22Rv1 (cell line): ENCODE measurements around the gene ASIC3.

Experiments
- ZFX ChIP-seq: fragments of 450-650 bp; IDR thresholded peaks from 2 replicates; pipeline ENCODE4 v1.6.1; 2017; ENCODE audit warnings: antibody characterized with exemption, borderline replicate concordance
- TF ChIP-seq, protein P1 (sequence below): fragments of 450-650 bp; IDR thresholded peaks from 2 replicates; pipeline ENCODE4 v1.5.1; 2017; ENCODE audit warnings: mild to moderate bottlenecking

DNA sequence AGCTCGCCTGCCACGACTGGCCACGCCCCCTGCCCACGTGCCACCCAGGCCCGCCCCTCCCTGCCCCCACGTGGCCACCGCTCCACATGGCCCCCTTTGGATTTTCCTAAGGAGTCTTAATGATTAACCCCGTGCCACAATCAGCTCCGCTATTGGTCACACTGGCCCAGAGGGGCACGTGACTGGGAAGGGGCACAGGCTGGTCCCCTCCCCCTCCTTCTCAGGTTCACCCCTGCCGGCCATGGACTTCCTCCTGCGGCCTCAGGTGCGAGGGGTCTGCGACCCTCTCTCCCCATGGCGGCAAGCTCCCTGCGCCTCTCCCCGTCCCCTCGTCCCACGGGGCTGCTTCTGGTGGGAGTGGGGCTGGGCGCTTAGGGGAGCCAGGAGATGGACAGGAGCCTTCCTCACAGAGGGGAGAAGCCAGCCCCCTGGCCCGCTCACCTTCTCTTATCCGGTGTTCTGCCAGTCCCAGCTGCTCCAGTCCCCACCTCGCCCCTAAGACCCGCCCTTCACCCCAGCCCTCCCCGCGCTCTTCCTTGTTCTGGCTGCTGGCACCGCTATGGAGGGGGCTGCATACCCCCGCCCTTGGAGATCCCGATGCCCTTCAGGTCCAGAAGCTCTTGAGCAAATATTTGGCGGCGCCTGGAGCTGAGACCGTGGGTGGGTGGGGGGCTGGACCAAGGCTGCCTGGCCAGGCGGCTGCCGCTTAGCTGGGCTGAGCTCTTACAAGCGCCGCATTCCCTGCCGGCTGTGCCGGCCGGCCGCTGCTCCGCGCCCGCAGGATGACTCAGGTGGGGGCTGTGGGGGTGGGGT, 14.3 kb downstream of the ASIC3 start:
- TF ChIP-seq ZFX: no peak
- TF ChIP-seq, protein P1, sequence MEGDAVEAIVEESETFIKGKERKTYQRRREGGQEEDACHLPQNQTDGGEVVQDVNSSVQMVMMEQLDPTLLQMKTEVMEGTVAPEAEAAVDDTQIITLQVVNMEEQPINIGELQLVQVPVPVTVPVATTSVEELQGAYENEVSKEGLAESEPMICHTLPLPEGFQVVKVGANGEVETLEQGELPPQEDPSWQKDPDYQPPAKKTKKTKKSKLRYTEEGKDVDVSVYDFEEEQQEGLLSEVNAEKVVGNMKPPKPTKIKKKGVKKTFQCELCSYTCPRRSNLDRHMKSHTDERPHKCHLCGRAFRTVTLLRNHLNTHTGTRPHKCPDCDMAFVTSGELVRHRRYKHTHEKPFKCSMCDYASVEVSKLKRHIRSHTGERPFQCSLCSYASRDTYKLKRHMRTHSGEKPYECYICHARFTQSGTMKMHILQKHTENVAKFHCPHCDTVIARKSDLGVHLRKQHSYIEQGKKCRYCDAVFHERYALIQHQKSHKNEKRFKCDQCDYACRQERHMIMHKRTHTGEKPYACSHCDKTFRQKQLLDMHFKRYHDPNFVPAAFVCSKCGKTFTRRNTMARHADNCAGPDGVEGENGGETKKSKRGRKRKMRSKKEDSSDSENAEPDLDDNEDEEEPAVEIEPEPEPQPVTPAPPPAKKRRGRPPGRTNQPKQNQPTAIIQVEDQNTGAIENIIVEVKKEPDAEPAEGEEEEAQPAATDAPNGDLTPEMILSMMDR: no peak
